Panc1 (cell line): ENCODE measurements around the gene TRIM31.

Experiments used
- CTCF ChIP-seq: fragments of 450-650 bp; IDR thresholded peaks from 2 replicates; pipeline ENCODE4 v1.5.1; 2017; ENCODE audit warnings: mild to moderate bottlenecking
- POLR2AphosphoS5 ChIP-seq: IDR thresholded peaks from 2 replicates; pipeline ENCODE4 v1.6.1; 2012; ENCODE audit warnings: mild to moderate bottlenecking, low read depth, low read length, moderate library complexity

GRCh38 chr6:30162265-30163089 is 49.6 kb upstream of the TRIM31 start:
- TF ChIP-seq CTCF (no peak), POLR2AphosphoS5 (no peak)
